NB4 (cell line): ENCODE measurements around the gene IBTK.
"Not testable (repeated sequence)": the region's sequence is repeated elsewhere in the genome, so short reads cannot be mapped to it uniquely, and the experiment has no call there.

Source experiments
- DNase-seq: peaks from one replicate; pipeline ENCODE4 v3.0.0; 2010; ENCODE audit warnings: low read depth
- H3K4me3 ChIP-seq: one replicate; pipeline ENCODE4 v1.5.1; 2011; ENCODE audit warnings: mild to moderate bottlenecking, low read depth, low read length, moderate library complexity
- CTCF ChIP-seq: IDR thresholded peaks from one replicate; pipeline ENCODE4 v1.5.1; 2012; ENCODE audit warnings: low read depth, low read length
- MAX ChIP-seq: IDR thresholded peaks from 2 replicates; pipeline ENCODE4 v1.6.1; 2011; ENCODE audit warnings: low read depth, low read length
- MYC ChIP-seq: IDR thresholded peaks from 2 replicates; pipeline ENCODE4 v1.6.1; 2011; ENCODE audit warnings: low read depth, low read length
- POLR2A ChIP-seq: IDR thresholded peaks from 2 replicates; pipeline ENCODE4 v1.6.1; 2011; ENCODE audit warnings: mild to moderate bottlenecking; ENCODE audit not compliant: insufficient read length; ENCODE audit errors: extremely low read depth

The IBTK gene

GRCh38 chr6:82247505-82248272, at the start of gene IBTK:
Gene IBTK (minus strand): TSS chr6:82247744. CDS start chr6:82240486, 7,258 bp downstream.
- DNase-seq = peak; percentile 95
- TF ChIP-seq MYC = peak; percentile 63
- peak; percentile 45 for TF ChIP-seq MAX
- TF ChIP-seq POLR2A = peak; percentile 68
- TF ChIP-seq CTCF = no peak
- H3K4me3 ChIP-seq = peak within 1 kb of the TSS; percentile 94

GRCh38 chr6:82283771-82284410, 36.3 kb upstream of the IBTK start:
- DNase-seq = no peak

GRCh38 chr6:82281550-82281949, 34.0 kb upstream of the IBTK start:
- not testable (repeated sequence) for DNase-seq

More at GRCh38 chr6:82283771-82284410, 36.3 kb upstream of the IBTK start:
- H3K4me3 ChIP-seq = no peak overlapping the region
- no peak for TF ChIP-seq CTCF
- no peak for TF ChIP-seq MAX
- TF ChIP-seq MYC = no peak
- no peak for TF ChIP-seq POLR2A

GRCh38 chr6:82277686-82278085, 30.1 kb upstream of the IBTK start:
- no peak for DNase-seq
- H3K4me3 ChIP-seq = no peak overlapping the region

More at GRCh38 chr6:82281550-82281949, 34.0 kb upstream of the IBTK start:
- not testable (repeated sequence) for H3K4me3 ChIP-seq

GRCh38 chr6:82275686-82276085, 28.1 kb upstream of the IBTK start:
- no peak for TF ChIP-seq POLR2A
- no peak for TF ChIP-seq CTCF
- TF ChIP-seq MYC = no peak
- TF ChIP-seq MAX = no peak
- no peak for DNase-seq
- H3K4me3 ChIP-seq = no peak overlapping the region

More at GRCh38 chr6:82277686-82278085, 30.1 kb upstream of the IBTK start:
- no peak for TF ChIP-seq MAX
- TF ChIP-seq CTCF = no peak
- no peak for TF ChIP-seq MYC
- TF ChIP-seq POLR2A = no peak

GRCh38 chr6:82273295-82273694, 25.8 kb upstream of the IBTK start:
- no peak for TF ChIP-seq MYC
- TF ChIP-seq MAX = no peak
- no peak for TF ChIP-seq CTCF
- TF ChIP-seq POLR2A = no peak
- no peak overlapping the region for H3K4me3 ChIP-seq
- DNase-seq = no peak
